Colon (tissue), 2 donors: Measurements from ENCODE around the gene METTL26.

Experiments used
- FAIRE-seq: peaks from 2 replicates; lab custom pipeline; 2012; peaks lifted over from hg19 to GRCh38; lab: Jason Lieb, UNC
- donor health status: control.
- donor health status: control.

Gene METTL26

GRCh38 chr16:637081-638018, 1.2 kb upstream of the METTL26 start:
- FAIRE-seq: no peak

GRCh38 chr16:635573-636205, 416 bp downstream of the METTL26 start:
- no peak for FAIRE-seq

- no peak for FAIRE-seq
These were observed 1.1 kb downstream of the METTL26 start for GRCh38 chr16:634996-635395.

GRCh38 chr16:634051-634670, 1.9 kb downstream of the METTL26 start:
- FAIRE-seq: no peak

- no peak for FAIRE-seq
These were observed 2.6 kb downstream of the METTL26 start for GRCh38 chr16:633336-634050.

GRCh38 chr16:632486-633335, 3.4 kb downstream of the METTL26 start:
- FAIRE-seq: no peak

- FAIRE-seq: no peak
These were observed 4.2 kb downstream of the METTL26 start for GRCh38 chr16:631808-632358.

- FAIRE-seq: no peak
These were observed 5.2 kb downstream of the METTL26 start, which contains the start of gene WFIKKN1 for GRCh38 chr16:630815-631405. Gene WFIKKN1 (plus strand): TSS chr16:630985. CDS start chr16:631254, 269 bp downstream.

GRCh38 chr16:630249-630814, 5.8 kb downstream of the METTL26 start:
- no peak for FAIRE-seq

- no peak for FAIRE-seq
These were observed 6.3 kb downstream of the METTL26 start for GRCh38 chr16:629833-630248.

- no peak for FAIRE-seq
These were observed 6.8 kb downstream of the METTL26 start for GRCh38 chr16:629185-629832.

GRCh38 chr16:628321-629061, 7.6 kb downstream of the METTL26 start:
- FAIRE-seq: no peak

- FAIRE-seq: no peak
These were observed 8.5 kb downstream of the METTL26 start for GRCh38 chr16:627454-628239.

- no peak for FAIRE-seq
These were observed 9.2 kb downstream of the METTL26 start for GRCh38 chr16:626787-627453.

GRCh38 chr16:625977-626765, 9.9 kb downstream of the METTL26 start:
- FAIRE-seq: no peak

GRCh38 chr16:625117-625976, 10.8 kb downstream of the METTL26 start:
- FAIRE-seq: no peak
